PC-9 (cell line): ENCODE measurements around the gene FLNC.

Source experiments
- EZH2 ChIP-seq: fragments of 200-600 bp; sonication (generic); IDR thresholded peaks from 2 replicates; pipeline ENCODE4 v1.8.0; 2017; ENCODE audit warnings: antibody characterized with exemption, low read depth
- TF ChIP-seq, protein P1 (sequence below): fragments of 200-600 bp; sonication (generic); conservative IDR thresholded peaks from 2 replicates; pipeline ENCODE4 v1.6.1; 2017; ENCODE audit warnings: mixed run types, antibody characterized with exemption, mild to moderate bottlenecking, moderate library complexity

DNA sequence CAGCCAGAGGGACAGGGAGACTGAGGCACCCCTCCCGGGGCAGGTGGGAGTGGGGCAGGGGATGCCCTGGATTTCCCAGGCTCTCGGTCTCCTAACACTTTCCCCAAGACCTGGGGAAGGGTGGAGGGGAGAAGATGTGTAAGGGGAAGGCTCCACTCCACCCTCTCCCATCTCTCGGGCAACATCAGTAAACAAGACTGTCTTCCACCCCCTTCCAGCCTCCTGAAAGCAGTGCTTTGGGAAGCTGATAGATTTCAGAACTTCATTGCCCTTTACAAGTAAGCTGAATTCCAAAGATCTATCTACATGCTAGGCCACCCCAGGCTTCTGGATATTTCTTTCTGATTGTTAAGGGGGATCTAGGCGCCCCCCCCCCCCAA lies 3.7 kb downstream of the FLNC start:
- TF ChIP-seq, protein P1, sequence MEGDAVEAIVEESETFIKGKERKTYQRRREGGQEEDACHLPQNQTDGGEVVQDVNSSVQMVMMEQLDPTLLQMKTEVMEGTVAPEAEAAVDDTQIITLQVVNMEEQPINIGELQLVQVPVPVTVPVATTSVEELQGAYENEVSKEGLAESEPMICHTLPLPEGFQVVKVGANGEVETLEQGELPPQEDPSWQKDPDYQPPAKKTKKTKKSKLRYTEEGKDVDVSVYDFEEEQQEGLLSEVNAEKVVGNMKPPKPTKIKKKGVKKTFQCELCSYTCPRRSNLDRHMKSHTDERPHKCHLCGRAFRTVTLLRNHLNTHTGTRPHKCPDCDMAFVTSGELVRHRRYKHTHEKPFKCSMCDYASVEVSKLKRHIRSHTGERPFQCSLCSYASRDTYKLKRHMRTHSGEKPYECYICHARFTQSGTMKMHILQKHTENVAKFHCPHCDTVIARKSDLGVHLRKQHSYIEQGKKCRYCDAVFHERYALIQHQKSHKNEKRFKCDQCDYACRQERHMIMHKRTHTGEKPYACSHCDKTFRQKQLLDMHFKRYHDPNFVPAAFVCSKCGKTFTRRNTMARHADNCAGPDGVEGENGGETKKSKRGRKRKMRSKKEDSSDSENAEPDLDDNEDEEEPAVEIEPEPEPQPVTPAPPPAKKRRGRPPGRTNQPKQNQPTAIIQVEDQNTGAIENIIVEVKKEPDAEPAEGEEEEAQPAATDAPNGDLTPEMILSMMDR, result no peak
- no peak for TF ChIP-seq EZH2
